GM06990 (cell line): ENCODE data around the gene SLC25A13.

Source experiments
- DNase-seq: peaks from one replicate; pipeline ENCODE4 v3.0.0-alpha.2; 2011; ENCODE audit not compliant: insufficient read length; ENCODE audit errors: extremely low read depth
- H3K27me3 ChIP-seq: replicated peaks from 2 replicates; pipeline ENCODE4 v1.6.0; 2011; ENCODE audit warnings: low read length; ENCODE audit not compliant: control insufficient read depth, insufficient read depth
- H3K36me3 ChIP-seq: 2 replicates; pipeline ENCODE4 v1.5.1; 2011; ENCODE audit warnings: low read length; ENCODE audit not compliant: control insufficient read depth, insufficient read depth
- H3K4me3 ChIP-seq: replicated peaks from 2 replicates; pipeline ENCODE4 v1.5.1; 2011; ENCODE audit warnings: low read depth, mild to moderate bottlenecking, control low read depth, low read length
- CTCF ChIP-seq: IDR thresholded peaks from 2 replicates; pipeline ENCODE4 v1.5.1; 2011; ENCODE audit warnings: low read length, control low read depth, mild to moderate bottlenecking, inconsistent platforms; ENCODE audit not compliant: insufficient read depth, poor library complexity, severe bottlenecking

The SLC25A13 gene

DNA sequence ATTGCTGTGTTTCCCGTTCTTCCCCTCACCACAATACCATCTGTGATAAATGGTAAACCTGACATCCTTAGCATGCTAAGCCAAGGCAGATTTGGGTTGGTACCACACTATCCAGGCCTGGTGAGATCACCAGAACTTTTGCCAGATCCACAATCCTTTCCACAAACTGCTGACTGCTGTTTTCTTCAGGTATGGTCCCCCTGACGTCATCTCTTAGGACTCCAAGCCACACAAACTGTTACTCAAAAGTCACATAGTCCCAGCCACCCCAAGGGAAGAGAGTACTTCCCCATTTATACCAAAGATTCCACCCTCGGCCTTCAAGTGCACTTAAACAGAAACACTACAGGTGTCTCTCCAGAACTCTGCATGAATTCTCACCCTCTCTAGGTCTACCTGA, 34.8 kb downstream of the SLC25A13 start:
- no peaks in the 10 kb centered on the region; the same call in 1 of the 2 replicates for H3K36me3 ChIP-seq
- H3K4me3 ChIP-seq: no peak overlapping the region
- H3K27me3 ChIP-seq: no peaks in the 10 kb centered on the region
- no peak for TF ChIP-seq CTCF
- DNase-seq: no peak

- H3K4me3 ChIP-seq: no peak overlapping the region
- TF ChIP-seq CTCF: no peak
- DNase-seq: peak; percentile 37
- no peaks in the 10 kb centered on the region for H3K27me3 ChIP-seq
- no peaks in the 10 kb centered on the region; the same call in 1 of the 2 replicates for H3K36me3 ChIP-seq
Observed at GRCh38 chr7:96285579-96285978, 36.3 kb downstream of the SLC25A13 start.

DNA sequence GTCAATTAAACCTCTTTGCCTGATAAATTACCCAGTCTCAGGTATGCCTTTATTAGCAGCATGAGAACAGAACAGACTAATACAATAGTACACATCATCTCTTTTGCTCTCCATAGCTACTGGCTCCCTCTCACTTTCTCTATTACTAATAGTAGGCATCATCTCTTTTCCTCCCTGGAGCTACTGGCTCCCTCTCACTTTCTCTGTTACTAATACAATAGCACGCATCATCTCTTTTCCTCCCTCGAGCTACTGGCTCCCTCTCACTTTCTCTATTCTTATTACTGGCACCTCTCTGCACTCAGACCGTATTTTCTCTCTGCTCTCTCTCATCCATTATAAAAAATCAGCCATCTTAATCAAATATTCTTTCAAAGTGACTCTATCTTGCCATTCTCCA, 37.1 kb downstream of the SLC25A13 start:
- no peak for DNase-seq
- no peaks in the 10 kb centered on the region for H3K27me3 ChIP-seq
- no peak overlapping the region for H3K4me3 ChIP-seq
- TF ChIP-seq CTCF: no peak
- no peaks in the 10 kb centered on the region; the same call in 1 of the 2 replicates for H3K36me3 ChIP-seq

GRCh38 chr7:96284240-96284639, 37.7 kb downstream of the SLC25A13 start:
- H3K36me3 ChIP-seq: no peaks in the 10 kb centered on the region; the same call in 1 of the 2 replicates
- no peak for TF ChIP-seq CTCF
- DNase-seq: no peak

GRCh38 chr7:96282835-96283234, 39.1 kb downstream of the SLC25A13 start:
- Histone ChIP-seq H3K27me3 (no peaks in the 10 kb centered on the region), H3K4me3 (no peak overlapping the region), H3K36me3 (no peaks in the 10 kb centered on the region; the same call in 1 of the 2 replicates)
- no peak for DNase-seq
- no peak for TF ChIP-seq CTCF

More at GRCh38 chr7:96284240-96284639, 37.7 kb downstream of the SLC25A13 start:
- H3K27me3 ChIP-seq: no peaks in the 10 kb centered on the region
- H3K4me3 ChIP-seq: no peak overlapping the region

DNA sequence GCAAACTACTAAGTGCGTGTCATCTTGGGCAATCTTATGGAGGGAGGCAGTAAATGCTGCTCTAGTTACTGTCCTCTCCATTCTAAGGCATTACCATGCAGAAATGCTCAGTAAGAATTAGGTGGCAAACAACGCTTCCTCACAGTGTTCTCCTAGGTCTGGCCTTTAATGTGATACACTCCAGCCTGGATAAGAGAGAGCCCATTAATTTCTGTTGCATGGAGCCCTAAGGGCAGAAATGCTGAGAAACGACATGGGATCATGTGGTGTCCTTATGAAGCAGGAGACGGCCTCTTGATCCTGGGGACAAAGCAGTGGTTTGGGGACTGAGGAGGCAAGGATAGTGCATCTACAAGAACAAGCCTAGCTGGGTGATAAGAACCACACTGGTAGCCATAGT, 44.0 kb downstream of the SLC25A13 start:
- no peak for TF ChIP-seq CTCF
- H3K4me3 ChIP-seq: no peak overlapping the region
- DNase-seq: no peak

More for the DNA sequence above, 44.0 kb downstream of the SLC25A13 start:
- Histone ChIP-seq H3K36me3 (no peaks in the 10 kb centered on the region; the same call in none of the 2 replicates), H3K27me3 (no peaks in the 10 kb centered on the region)
